ENCODE measurements around the gene HOXC12. TPM values are rescaled to one million over a fixed set of nuclear protein-coding genes. Genes with fewer than 3 reads are reported as not detected.

HOXC12 gene
- total and polyA plus RNA-seq, 11 donors: not detected

GRCh38 chr12:53935383-53936341, 19.0 kb upstream of the HOXC12 start:
- 4 to 6% (median 5%) methylated on average over 49 of the region's 49 CpGs for WGBS, 4 donors
- TF ChIP-seq, protein P1, sequence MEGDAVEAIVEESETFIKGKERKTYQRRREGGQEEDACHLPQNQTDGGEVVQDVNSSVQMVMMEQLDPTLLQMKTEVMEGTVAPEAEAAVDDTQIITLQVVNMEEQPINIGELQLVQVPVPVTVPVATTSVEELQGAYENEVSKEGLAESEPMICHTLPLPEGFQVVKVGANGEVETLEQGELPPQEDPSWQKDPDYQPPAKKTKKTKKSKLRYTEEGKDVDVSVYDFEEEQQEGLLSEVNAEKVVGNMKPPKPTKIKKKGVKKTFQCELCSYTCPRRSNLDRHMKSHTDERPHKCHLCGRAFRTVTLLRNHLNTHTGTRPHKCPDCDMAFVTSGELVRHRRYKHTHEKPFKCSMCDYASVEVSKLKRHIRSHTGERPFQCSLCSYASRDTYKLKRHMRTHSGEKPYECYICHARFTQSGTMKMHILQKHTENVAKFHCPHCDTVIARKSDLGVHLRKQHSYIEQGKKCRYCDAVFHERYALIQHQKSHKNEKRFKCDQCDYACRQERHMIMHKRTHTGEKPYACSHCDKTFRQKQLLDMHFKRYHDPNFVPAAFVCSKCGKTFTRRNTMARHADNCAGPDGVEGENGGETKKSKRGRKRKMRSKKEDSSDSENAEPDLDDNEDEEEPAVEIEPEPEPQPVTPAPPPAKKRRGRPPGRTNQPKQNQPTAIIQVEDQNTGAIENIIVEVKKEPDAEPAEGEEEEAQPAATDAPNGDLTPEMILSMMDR (IDR thresholded peaks at IDR 0.05): no peak
- no peak for TF ChIP-seq POLR2A (IDR thresholded peaks at IDR 0.05)
- peak overlapping the region in 2 of 12 donors; percentile 4 to 24 for H3K4me3 ChIP-seq

GRCh38 chr12:53937099-53937498, 17.6 kb upstream of the HOXC12 start:
- Histone ChIP-seq H3K4me3 (no peak overlapping the region), H3K27ac (no peak overlapping the region), H3K4me1 (peaks cover 0 to 25% (median 0%) of the 10 kb centered on the region in 12 donors), H3K9me3 (no peaks in the 10 kb centered on the region), H3K27me3 (peaks cover 61 to 100% (median 98%) of the 10 kb centered on the region in 9 donors), H3K36me3 (no peaks in the 10 kb centered on the region)
- intact Hi-C loops (cut with DNase I): no loop called here
- DNase-seq (no peak), ATAC-seq (no peak)
- 9 to 18% (median 11%) methylated on average over 12 of the region's 12 CpGs for WGBS, 4 donors
- TF ChIP-seq, protein P1 (IDR thresholded peaks at IDR 0.05): no peak
- no peak for TF ChIP-seq POLR2A (IDR thresholded peaks at IDR 0.05)

More at GRCh38 chr12:53935383-53936341, 19.0 kb upstream of the HOXC12 start:
- Histone ChIP-seq H3K27ac (no peak overlapping the region), H3K27me3 (peaks cover 67 to 100% (median 99%) of the 10 kb centered on the region in 9 donors), H3K9me3 (no peaks in the 10 kb centered on the region), H3K4me1 (peaks cover 0 to 25% (median 0%) of the 10 kb centered on the region in 12 donors), H3K36me3 (no peaks in the 10 kb centered on the region)
- ATAC-seq (no peak), DNase-seq (no peak)
- intact Hi-C loops (cut with DNase I): no loop called here

DNA sequence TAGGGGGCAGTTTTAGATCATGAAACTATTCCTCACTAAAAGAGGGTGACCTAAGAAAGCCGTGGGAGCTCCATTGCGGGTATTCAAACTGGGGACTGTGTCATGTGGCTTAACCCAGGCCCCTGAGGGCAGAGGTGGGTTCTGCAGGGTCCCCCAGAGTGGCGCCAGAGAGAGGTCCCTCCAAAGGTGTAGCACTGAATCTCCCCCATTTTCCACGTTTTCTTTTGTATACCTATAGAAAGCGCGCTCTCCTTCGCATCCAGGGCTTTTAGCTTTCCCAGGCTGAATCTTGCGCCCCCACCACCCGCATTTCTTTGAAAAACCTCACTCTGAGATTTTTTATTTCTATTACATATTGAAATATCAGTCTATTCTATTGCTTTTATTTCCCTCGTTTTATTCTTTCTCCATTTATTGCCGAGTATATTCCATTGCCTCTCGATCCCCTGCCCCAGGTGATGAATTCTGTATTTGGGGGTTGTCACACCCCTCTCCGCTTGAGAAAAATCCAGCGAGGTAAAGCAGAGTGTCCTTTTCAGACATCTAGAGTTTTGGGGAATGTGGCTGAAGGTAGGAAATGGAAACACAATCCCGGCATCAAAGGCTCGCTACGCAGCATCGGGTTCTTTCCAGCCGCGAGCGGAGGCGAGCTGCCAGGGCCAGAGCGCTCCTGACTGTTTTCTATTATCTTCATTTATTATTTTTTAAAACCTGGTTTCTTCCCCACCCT, 16.9 kb upstream of the HOXC12 start:
- WGBS, 4 donors: 13 to 21% (median 16%) methylated on average over 23 of the region's 23 CpGs
- H3K36me3 ChIP-seq: no peaks in the 10 kb centered on the region
- peaks cover 0 to 25% (median 0%) of the 10 kb centered on the region in 12 donors for H3K4me1 ChIP-seq
- peaks cover 64 to 100% (median 98%) of the 10 kb centered on the region in 9 donors for H3K27me3 ChIP-seq
- TF ChIP-seq, protein P1 (IDR thresholded peaks at IDR 0.05): no peak
- no peak for TF ChIP-seq POLR2A (IDR thresholded peaks at IDR 0.05)
- intact Hi-C loops (cut with DNase I): no loop called here
- no peak overlapping the region for H3K4me3 ChIP-seq
- H3K27ac ChIP-seq: no peak overlapping the region
- no peak for ATAC-seq
- H3K9me3 ChIP-seq: no peaks in the 10 kb centered on the region
- no peak for DNase-seq
